Suppressor macrophage (primary cell): ENCODE measurements around the gene NELFB.

ENCODE experiments used
- DNase-seq, 4 experiments: peaks; one replicate each; pipeline ENCODE4 v3.0.0-alpha.2; 2020 to 2022

The NELFB gene

GRCh38 chr9:137314561-137315560 is 59.7 kb downstream of the NELFB start:
- no peak for DNase-seq

- no peak for DNase-seq
These were observed 60.5 kb downstream of the NELFB start for GRCh38 chr9:137315581-137316011.

- DNase-seq, result peak; percentile 51 to 79 (median 58)
These were observed 61.2 kb downstream of the NELFB start for GRCh38 chr9:137316012-137316981.

GRCh38 chr9:137317021-137317717 is 62.0 kb downstream of the NELFB start:
- DNase-seq, result no peak

GRCh38 chr9:137317718-137318511 is 62.8 kb downstream of the NELFB start:
- no peak for DNase-seq

GRCh38 chr9:137318602-137319001 is 63.5 kb downstream of the NELFB start:
- no peak for DNase-seq

GRCh38 chr9:137319011-137319738 is 64.0 kb downstream of the NELFB start:
- DNase-seq, result no peak

- no peak for DNase-seq
These were observed 64.8 kb downstream of the NELFB start for GRCh38 chr9:137319739-137320551.

GRCh38 chr9:137320555-137321384 is 65.6 kb downstream of the NELFB start:
- DNase-seq, result peak; percentile 44 to 72 (median 63)

- no peak for DNase-seq
These were observed 66.7 kb downstream of the NELFB start for GRCh38 chr9:137321726-137322361.
